WTC11 (cell line): Measurements from ENCODE around the gene CNTN5. TPM values are rescaled to one million over a fixed set of nuclear protein-coding genes. Genes with fewer than 3 reads are reported as not detected.

ENCODE experiments used
- ATAC-seq: fragments of 200-7000 bp; cut with Tn5 transposase; 2 replicates; pipeline ENCODE4 v1.10.0; 2021; ENCODE audit warnings: mild to moderate bottlenecking, moderate library complexity
- CTCF ChIA-PET: fragments of 300-600 bp; sonication (Branson Sonifier 250); formaldehyde crosslinking; loops from one replicate; lab custom pipeline; 2021; ENCODE audit warnings: antibody characterized with exemption; lab: Charles Lee
- POLR2A ChIA-PET: fragments of 350-600 bp; sonication (Branson Sonifier 250); formaldehyde crosslinking; loops from one replicate; lab custom pipeline; 2021; ENCODE audit warnings: antibody characterized with exemption; lab: Charles Lee
- DNase-seq: peaks from one replicate; pipeline ENCODE4 v3.0.0; 2021; ENCODE audit warnings: low spot score
- H3K27ac Mint-ChIP-seq: 2 replicates; pipeline ENCODE4 v1.8.0; 2021; ENCODE audit warnings: mixed read lengths
- H3K27me3 Mint-ChIP-seq: 2 replicates; pipeline ENCODE4 v1.8.0; 2021; ENCODE audit warnings: low read depth, mild to moderate bottlenecking, moderate library complexity, mixed read lengths
- H3K36me3 Mint-ChIP-seq: 2 replicates; pipeline ENCODE4 v1.8.0; 2021; ENCODE audit warnings: mixed read lengths
- H3K4me1 Mint-ChIP-seq: 2 replicates; pipeline ENCODE4 v1.8.0; 2022; ENCODE audit warnings: mixed read lengths
- H3K4me3 Mint-ChIP-seq: 2 replicates; pipeline ENCODE4 v1.8.0; 2021; ENCODE audit warnings: mild to moderate bottlenecking, moderate library complexity, mixed read lengths
- H3K9me3 Mint-ChIP-seq: 2 replicates; pipeline ENCODE4 v1.8.0; 2021; ENCODE audit warnings: mixed read lengths
- ETV6 ChIP-seq: sonication (generic); formaldehyde crosslinking; IDR thresholded peaks from 2 replicates; pipeline ENCODE4 v1.8.1; 2022; ENCODE audit warnings: mild to moderate bottlenecking, missing genetic modification reagents
- FOXK1 ChIP-seq: sonication (generic); formaldehyde crosslinking; IDR thresholded peaks from 2 replicates; pipeline ENCODE4 v1.8.0; 2022; ENCODE audit warnings: mild to moderate bottlenecking, moderate library complexity, missing genetic modification reagents
- GABPB1 ChIP-seq: sonication (generic); formaldehyde crosslinking; IDR thresholded peaks from 2 replicates; pipeline ENCODE4 v1.8.1; 2023; ENCODE audit warnings: mild to moderate bottlenecking, missing genetic modification reagents
- GRHL2 ChIP-seq: fragments of 250-450 bp; sonication (Bioruptor Pico); IDR thresholded peaks from 2 replicates; pipeline ENCODE4 v1.8.0; 2022; ENCODE audit warnings: mild to moderate bottlenecking, moderate library complexity; ENCODE audit not compliant: insufficient replicate concordance, severe bottlenecking
- HMGA2 ChIP-seq: fragments of 250-450 bp; sonication (Bioruptor Pico); IDR thresholded peaks from 2 replicates; pipeline ENCODE4 v1.4.0; 2021; ENCODE audit warnings: mild to moderate bottlenecking, moderate library complexity
- IRF2 ChIP-seq: sonication (generic); formaldehyde crosslinking; IDR thresholded peaks from 2 replicates; pipeline ENCODE4 v1.8.0; 2022; ENCODE audit warnings: low read depth, missing genetic modification reagents, borderline replicate concordance
- JUN ChIP-seq: sonication (generic); formaldehyde crosslinking; IDR thresholded peaks from 2 replicates; pipeline ENCODE4 v1.8.0; 2023; ENCODE audit warnings: mild to moderate bottlenecking, missing genetic modification reagents
- MXD4 ChIP-seq: fragments of 250-450 bp; sonication (Bioruptor Pico); IDR thresholded peaks from 2 replicates; pipeline ENCODE4 v1.8.0; 2021; ENCODE audit warnings: mild to moderate bottlenecking, moderate library complexity, borderline replicate concordance
- MYBL2 ChIP-seq: sonication (generic); formaldehyde crosslinking; IDR thresholded peaks from 2 replicates; pipeline ENCODE4 v1.8.1; 2023; ENCODE audit warnings: mild to moderate bottlenecking, moderate library complexity, missing genetic modification reagents
- NR3C1 ChIP-seq: sonication (generic); formaldehyde crosslinking; conservative IDR thresholded peaks from 2 replicates; pipeline ENCODE4 v1.8.1; 2023; ENCODE audit warnings: low read depth, mild to moderate bottlenecking, missing genetic modification reagents
- OVOL2 ChIP-seq: fragments of 250-450 bp; sonication (Bioruptor Pico); IDR thresholded peaks from 2 replicates; pipeline ENCODE4 v1.9.0; 2021; ENCODE audit warnings: mild to moderate bottlenecking, borderline replicate concordance
- RELA ChIP-seq: sonication (generic); formaldehyde crosslinking; IDR thresholded peaks from 2 replicates; pipeline ENCODE4 v1.8.1; 2022; ENCODE audit warnings: missing genetic modification reagents, mild to moderate bottlenecking, borderline replicate concordance
- SOX15 ChIP-seq: fragments of 250-450 bp; sonication (Bioruptor Pico); IDR thresholded peaks from 2 replicates; pipeline ENCODE4 v1.9.0; 2021; ENCODE audit warnings: mild to moderate bottlenecking
- SP1 ChIP-seq: sonication (generic); formaldehyde crosslinking; conservative IDR thresholded peaks from 2 replicates; pipeline ENCODE4 v1.8.1; 2022; ENCODE audit warnings: missing genetic modification reagents
- TEAD1 ChIP-seq: sonication (generic); formaldehyde crosslinking; IDR thresholded peaks from 2 replicates; pipeline ENCODE4 v1.8.0; 2022; ENCODE audit warnings: mild to moderate bottlenecking, missing genetic modification reagents
- ZNF121 ChIP-seq: sonication (generic); formaldehyde crosslinking; IDR thresholded peaks from 2 replicates; pipeline ENCODE4 v1.8.0; 2023; ENCODE audit warnings: missing genetic modification reagents
- ZNF317 ChIP-seq: sonication (generic); formaldehyde crosslinking; IDR thresholded peaks from 2 replicates; pipeline ENCODE4 v1.8.1; 2023; ENCODE audit warnings: low read depth, mild to moderate bottlenecking, moderate library complexity, missing genetic modification reagents, borderline replicate concordance
- ZNF423 ChIP-seq: fragments of 250-450 bp; sonication (Bioruptor Pico); IDR thresholded peaks from 2 replicates; pipeline ENCODE4 v2.1.2; 2022; ENCODE audit warnings: mild to moderate bottlenecking, moderate library complexity
- total RNA-seq: library from RNA; stranded (reverse); gene quantifications from 3 replicates; pipeline ENCODE4 v1.2.3, GENCODE V29; 2021
- TF ChIP-seq, protein P1 (sequence below): fragments of 250-450 bp; sonication (Bioruptor Pico); IDR thresholded peaks from 2 replicates; pipeline ENCODE4 v2.1.2; 2022; ENCODE audit warnings: mild to moderate bottlenecking, moderate library complexity
- TF ChIP-seq, protein P2 (sequence below): sonication (generic); formaldehyde crosslinking; IDR thresholded peaks from 2 replicates; pipeline ENCODE4 v1.8.1; 2022; ENCODE audit warnings: mild to moderate bottlenecking, missing genetic modification reagents, moderate library complexity, borderline replicate concordance
- TF ChIP-seq, protein P3 (sequence below): sonication (generic); formaldehyde crosslinking; IDR thresholded peaks from 2 replicates; pipeline ENCODE4 v1.8.0; 2022; ENCODE audit warnings: mild to moderate bottlenecking, missing genetic modification reagents
- TF ChIP-seq, protein P4 (sequence below): sonication (generic); formaldehyde crosslinking; IDR thresholded peaks from 2 replicates; pipeline ENCODE4 v1.8.0; 2022; ENCODE audit warnings: mild to moderate bottlenecking, missing genetic modification reagents
- TF ChIP-seq, protein P5 (sequence below): sonication (generic); formaldehyde crosslinking; IDR thresholded peaks from 2 replicates; pipeline ENCODE4 v1.8.1; 2023; ENCODE audit warnings: mild to moderate bottlenecking, missing genetic modification reagents, moderate library complexity
- TF ChIP-seq, protein P6 (sequence below): fragments of 250-450 bp; sonication (Bioruptor Pico); IDR thresholded peaks from 2 replicates; pipeline ENCODE4 v1.9.0; 2021; ENCODE audit warnings: mild to moderate bottlenecking

The CNTN5 gene
- total RNA-seq, 1 experiment from 2014 or later, result 0.07 TPM

DNA sequence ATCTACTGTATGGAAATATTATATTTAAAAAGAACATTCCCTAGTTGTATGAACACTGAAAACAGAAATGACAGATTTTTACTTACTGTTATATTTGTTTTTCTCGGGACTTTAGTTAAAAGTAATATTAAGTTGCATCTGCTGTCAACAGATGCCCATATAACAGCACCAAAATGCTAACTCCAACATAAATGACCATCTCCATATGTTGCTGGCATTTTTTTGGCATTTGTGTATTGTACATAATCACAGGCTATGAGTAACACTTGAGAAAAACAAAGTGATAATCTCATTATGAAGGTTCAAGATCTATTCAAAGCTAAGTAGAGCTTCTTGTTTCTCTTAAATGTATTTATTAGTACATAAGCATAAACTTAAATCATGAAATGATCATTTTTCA, 172.0 kb downstream of the CNTN5 start (continued):
- no peak for TF ChIP-seq ZNF317 (CRISPR knock-in tag)
- TF ChIP-seq JUN (CRISPR knock-in tag), result no peak
- TF ChIP-seq, protein P1, sequence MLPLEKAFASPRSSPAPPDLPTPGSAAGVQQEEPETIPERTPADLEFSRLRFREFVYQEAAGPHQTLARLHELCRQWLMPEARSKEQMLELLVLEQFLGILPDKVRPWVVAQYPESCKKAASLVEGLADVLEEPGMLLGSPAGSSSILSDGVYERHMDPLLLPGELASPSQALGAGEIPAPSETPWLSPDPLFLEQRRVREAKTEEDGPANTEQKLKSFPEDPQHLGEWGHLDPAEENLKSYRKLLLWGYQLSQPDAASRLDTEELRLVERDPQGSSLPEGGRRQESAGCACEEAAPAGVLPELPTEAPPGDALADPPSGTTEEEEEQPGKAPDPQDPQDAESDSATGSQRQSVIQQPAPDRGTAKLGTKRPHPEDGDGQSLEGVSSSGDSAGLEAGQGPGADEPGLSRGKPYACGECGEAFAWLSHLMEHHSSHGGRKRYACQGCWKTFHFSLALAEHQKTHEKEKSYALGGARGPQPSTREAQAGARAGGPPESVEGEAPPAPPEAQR, result no peak
- TF ChIP-seq, protein P2, sequence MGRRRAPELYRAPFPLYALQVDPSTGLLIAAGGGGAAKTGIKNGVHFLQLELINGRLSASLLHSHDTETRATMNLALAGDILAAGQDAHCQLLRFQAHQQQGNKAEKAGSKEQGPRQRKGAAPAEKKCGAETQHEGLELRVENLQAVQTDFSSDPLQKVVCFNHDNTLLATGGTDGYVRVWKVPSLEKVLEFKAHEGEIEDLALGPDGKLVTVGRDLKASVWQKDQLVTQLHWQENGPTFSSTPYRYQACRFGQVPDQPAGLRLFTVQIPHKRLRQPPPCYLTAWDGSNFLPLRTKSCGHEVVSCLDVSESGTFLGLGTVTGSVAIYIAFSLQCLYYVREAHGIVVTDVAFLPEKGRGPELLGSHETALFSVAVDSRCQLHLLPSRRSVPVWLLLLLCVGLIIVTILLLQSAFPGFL (CRISPR knock-in tag), result no peak
- TF ChIP-seq, protein P3, sequence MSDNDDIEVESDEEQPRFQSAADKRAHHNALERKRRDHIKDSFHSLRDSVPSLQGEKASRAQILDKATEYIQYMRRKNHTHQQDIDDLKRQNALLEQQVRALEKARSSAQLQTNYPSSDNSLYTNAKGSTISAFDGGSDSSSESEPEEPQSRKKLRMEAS, result no peak
- no peak for TF ChIP-seq TEAD1
- TF ChIP-seq OVOL2 (CRISPR knock-in tag), result no peak
- TF ChIP-seq GABPB1, result no peak
- TF ChIP-seq ETV6 (CRISPR knock-in tag), result no peak
- TF ChIP-seq, protein P4, sequence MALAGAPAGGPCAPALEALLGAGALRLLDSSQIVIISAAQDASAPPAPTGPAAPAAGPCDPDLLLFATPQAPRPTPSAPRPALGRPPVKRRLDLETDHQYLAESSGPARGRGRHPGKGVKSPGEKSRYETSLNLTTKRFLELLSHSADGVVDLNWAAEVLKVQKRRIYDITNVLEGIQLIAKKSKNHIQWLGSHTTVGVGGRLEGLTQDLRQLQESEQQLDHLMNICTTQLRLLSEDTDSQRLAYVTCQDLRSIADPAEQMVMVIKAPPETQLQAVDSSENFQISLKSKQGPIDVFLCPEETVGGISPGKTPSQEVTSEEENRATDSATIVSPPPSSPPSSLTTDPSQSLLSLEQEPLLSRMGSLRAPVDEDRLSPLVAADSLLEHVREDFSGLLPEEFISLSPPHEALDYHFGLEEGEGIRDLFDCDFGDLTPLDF (CRISPR knock-in tag), result no peak
- no peak for TF ChIP-seq ZNF423 (CRISPR knock-in tag)

DNA sequence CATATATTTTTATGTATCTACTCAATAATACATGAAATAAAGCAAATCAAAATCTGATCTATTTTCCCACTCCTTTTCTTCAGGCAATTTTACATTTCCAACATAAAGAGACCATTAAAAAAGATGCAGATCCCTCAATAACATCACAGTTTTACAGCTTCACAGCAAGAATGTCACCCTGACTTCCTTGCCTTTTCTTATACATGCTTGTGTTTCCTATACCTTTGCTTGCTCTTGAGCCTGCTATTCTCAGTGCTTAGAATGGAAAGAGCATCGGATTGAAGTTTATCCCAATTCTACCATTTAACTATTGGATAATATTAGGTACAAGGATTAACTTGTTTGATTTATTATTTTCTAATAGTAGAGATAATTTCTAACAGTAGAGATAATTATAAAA, 176.7 kb downstream of the CNTN5 start:
- no peak for TF ChIP-seq GRHL2
- no peak for TF ChIP-seq NR3C1
- no peak for TF ChIP-seq GABPB1
- no peak for TF ChIP-seq SP1 (CRISPR knock-in tag)
- no peak for TF ChIP-seq TEAD1
- TF ChIP-seq FOXK1, result no peak
- TF ChIP-seq, protein P1, result no peak
- no peak for TF ChIP-seq HMGA2 (CRISPR knock-in tag)
- no peak for TF ChIP-seq SOX15
- TF ChIP-seq, protein P5, sequence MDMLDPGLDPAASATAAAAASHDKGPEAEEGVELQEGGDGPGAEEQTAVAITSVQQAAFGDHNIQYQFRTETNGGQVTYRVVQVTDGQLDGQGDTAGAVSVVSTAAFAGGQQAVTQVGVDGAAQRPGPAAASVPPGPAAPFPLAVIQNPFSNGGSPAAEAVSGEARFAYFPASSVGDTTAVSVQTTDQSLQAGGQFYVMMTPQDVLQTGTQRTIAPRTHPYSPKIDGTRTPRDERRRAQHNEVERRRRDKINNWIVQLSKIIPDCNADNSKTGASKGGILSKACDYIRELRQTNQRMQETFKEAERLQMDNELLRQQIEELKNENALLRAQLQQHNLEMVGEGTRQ (CRISPR knock-in tag), result no peak
- TF ChIP-seq IRF2 (CRISPR knock-in tag), result no peak
- TF ChIP-seq MYBL2 (CRISPR knock-in tag), result no peak
- TF ChIP-seq MXD4, result no peak
- no peak for TF ChIP-seq JUN (CRISPR knock-in tag)
- TF ChIP-seq ZNF121, result no peak
- no peak for TF ChIP-seq RELA
- TF ChIP-seq, protein P6, sequence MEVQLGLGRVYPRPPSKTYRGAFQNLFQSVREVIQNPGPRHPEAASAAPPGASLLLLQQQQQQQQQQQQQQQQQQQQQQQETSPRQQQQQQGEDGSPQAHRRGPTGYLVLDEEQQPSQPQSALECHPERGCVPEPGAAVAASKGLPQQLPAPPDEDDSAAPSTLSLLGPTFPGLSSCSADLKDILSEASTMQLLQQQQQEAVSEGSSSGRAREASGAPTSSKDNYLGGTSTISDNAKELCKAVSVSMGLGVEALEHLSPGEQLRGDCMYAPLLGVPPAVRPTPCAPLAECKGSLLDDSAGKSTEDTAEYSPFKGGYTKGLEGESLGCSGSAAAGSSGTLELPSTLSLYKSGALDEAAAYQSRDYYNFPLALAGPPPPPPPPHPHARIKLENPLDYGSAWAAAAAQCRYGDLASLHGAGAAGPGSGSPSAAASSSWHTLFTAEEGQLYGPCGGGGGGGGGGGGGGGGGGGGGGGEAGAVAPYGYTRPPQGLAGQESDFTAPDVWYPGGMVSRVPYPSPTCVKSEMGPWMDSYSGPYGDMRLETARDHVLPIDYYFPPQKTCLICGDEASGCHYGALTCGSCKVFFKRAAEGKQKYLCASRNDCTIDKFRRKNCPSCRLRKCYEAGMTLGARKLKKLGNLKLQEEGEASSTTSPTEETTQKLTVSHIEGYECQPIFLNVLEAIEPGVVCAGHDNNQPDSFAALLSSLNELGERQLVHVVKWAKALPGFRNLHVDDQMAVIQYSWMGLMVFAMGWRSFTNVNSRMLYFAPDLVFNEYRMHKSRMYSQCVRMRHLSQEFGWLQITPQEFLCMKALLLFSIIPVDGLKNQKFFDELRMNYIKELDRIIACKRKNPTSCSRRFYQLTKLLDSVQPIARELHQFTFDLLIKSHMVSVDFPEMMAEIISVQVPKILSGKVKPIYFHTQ, result no peak
- H3K27ac Mint-ChIP-seq, result peak overlapping the region; percentile 19; the same call in 1 of the 2 replicates
- ATAC-seq (peak; percentile 63), DNase-seq (no peak)
- H3K9me3 Mint-ChIP-seq, result no peaks in the 10 kb centered on the region
- H3K36me3 Mint-ChIP-seq, result no peaks in the 10 kb centered on the region
- no peaks in the 10 kb centered on the region for H3K27me3 Mint-ChIP-seq
- ChIA-PET CTCF (no interaction called here), POLR2A (no interaction called here)
- H3K4me3 Mint-ChIP-seq, result no peak overlapping the region
- H3K4me1 Mint-ChIP-seq, result peaks cover 68% of the 10 kb centered on the region
